Right lobe of liver (tissue), 6 donors: ENCODE measurements around the gene RFX4. TPM values are rescaled to one million over a fixed set of nuclear protein-coding genes. Genes with fewer than 3 reads are reported as not detected.

Experiments used
- ATAC-seq, 4 donors: fragments of 200-7000 bp; cut with Tn5 transposase; one replicate each; pipeline ENCODE4 v1.9.1; 2020; ENCODE audit warnings: mild to moderate bottlenecking in 4 of 4, moderate library complexity in 4 of 4
- DNase-seq, 3 donors: peaks; one replicate each; pipeline ENCODE4 v3.0.0-alpha.2; 2020
- H3K27ac ChIP-seq, 3 donors: fragments of 200-600 bp; one replicate each; pipeline ENCODE4 v1.8.0; 2022
- H3K27me3 ChIP-seq, 2 donors: fragments of 200-600 bp; one replicate each; pipeline ENCODE4 v1.8.0; 2022
- H3K36me3 ChIP-seq, 4 donors: fragments of 200-600 bp; sonication (generic) in 1 of 4; one replicate each; pipeline versions ENCODE4 v1.5.1 to v1.8.0; 2017 to 2022; ENCODE audit warnings: control low read depth in 1 of 4
- H3K4me1 ChIP-seq, 4 donors: fragments of 200-600 bp; sonication (generic) in 1 of 4; one replicate each; pipeline versions ENCODE4 v1.5.1 to v1.8.0; 2017 to 2022; ENCODE audit warnings: control low read depth in 1 of 4
- H3K4me3 ChIP-seq, 3 donors: fragments of 200-600 bp; one replicate each; pipeline ENCODE4 v1.8.0; 2022
- H3K9me3 ChIP-seq, 4 donors: fragments of 200-600 bp; sonication (generic) in 1 of 4; one replicate each; pipeline versions ENCODE4 v1.5.1 to v1.8.0; 2017 to 2022; ENCODE audit warnings: control low read depth in 1 of 4
- POLR2A ChIP-seq: fragments of 450-650 bp; IDR thresholded peaks from one replicate; pipeline ENCODE4 v1.6.1; 2017; ENCODE audit warnings: antibody characterized with exemption, mild to moderate bottlenecking
- WGBS: methylation state at CpG from one replicate; pipeline ENCODE4 v1.1.6; 2018; ENCODE audit warnings: low coverage, low lambda C conversion rate; ENCODE audit not compliant: insufficient coverage; ENCODE audit errors: missing lambda C conversion rate; 5-methylcytosine and 5-hydroxymethylcytosine counted together
- intact Hi-C, 2 donors: fragments of 100-400 bp; cut with DNase I; formaldehyde crosslinking; loops; one replicate each; pipeline versions ENCODE4 v1.11.2 to v1.14.1; 2022
- total RNA-seq, 6 experiments: library from RNA; depleted of rRNA in 2 of 6; stranded (reverse); fragments of >200 nt in 2 of 6; fragmentation: NEBNext Ultra II Directional in 3 of 6; extraction: Animal tissue kit (Norgen Biotek cat#: 25700) in 3 of 6; gene quantifications; one replicate each; pipeline versions ENCODE4 v1.1.0 to v1.2.4, GENCODE V29; 2016 to 2023
- TF ChIP-seq, protein P1 (sequence below), 4 donors: fragments of 200-600 bp in 3 of 4; fragments of 450-650 bp in 1 of 4; IDR thresholded peaks; one replicate each; pipeline versions ENCODE4 v1.5.1 to v1.8.0; 2016 to 2022; ENCODE audit warnings: antibody characterized with exemption in 4 of 4, mild to moderate bottlenecking in 2 of 4
- donor health status: DM: no; HTN: yes; CAD: no.
- donor health status: DM: no; HTN: no; CAD: no.
- donor health status: DM: no; HTN: no; CAD: no.
- donor health status: DM: no; HTN: yes; CAD: no.
- donor health status: DM: no; HTN: yes; CAD: no.

Gene RFX4
- total RNA-seq, 6 experiments from 2014 or later = not detected

DNA sequence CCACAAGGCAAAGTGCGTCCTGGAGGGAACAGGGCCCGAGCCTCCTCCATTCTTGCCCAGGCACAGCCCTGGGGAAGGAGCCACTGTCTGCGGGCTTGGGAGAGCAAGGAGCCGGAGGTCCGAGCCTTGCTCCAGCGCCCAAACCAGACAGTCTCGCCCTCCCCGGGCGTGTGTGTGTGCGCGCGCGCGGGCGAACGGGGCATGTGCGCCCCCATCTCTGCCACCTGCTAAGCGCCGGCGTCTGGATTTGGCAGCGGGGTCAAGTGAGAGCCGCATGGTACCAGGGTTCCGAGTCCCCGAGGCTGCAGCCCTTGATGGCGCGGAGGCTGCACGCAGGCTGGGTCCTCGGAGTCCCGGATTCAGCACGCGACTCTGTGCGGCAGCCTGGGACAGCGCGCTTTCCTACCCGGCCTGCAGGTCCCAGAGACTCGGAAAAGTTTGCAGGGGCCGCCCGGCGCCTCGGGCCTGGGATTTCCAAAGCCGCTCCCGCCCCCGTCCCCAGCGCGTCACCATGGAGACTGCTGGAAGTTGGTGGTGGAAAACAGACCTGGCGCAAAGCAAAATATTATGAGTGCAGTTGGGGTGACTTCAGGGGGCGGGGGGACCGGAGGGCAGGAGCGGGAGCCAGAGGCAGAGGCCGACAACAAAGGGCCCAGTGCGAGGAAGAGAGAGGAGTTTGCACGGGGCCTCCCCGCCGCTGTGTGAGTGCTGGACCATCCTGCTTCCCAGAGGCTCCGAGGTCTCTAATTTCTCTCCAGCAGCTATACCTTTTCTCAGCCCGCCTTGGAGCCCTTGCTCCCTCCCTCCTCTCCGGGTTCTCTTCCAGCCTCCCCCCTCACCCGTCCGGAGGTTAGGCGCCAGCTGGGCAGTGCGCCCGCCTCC lies 4.2 kb downstream of the RFX4 start:
- Histone ChIP-seq H3K4me1 (peaks cover 0 to 21% (median 4%) of the 10 kb centered on the region in 4 donors), H3K27me3 (peaks cover 13 to 15% of the 10 kb centered on the region in 2 donors), H3K9me3 (no peaks in the 10 kb centered on the region), H3K4me3 (no peak overlapping the region), H3K36me3 (no peaks in the 10 kb centered on the region), H3K27ac (no peak overlapping the region)
- ATAC-seq (peak in 1 of 4 donors; percentile 10), DNase-seq (no peak)
- 0% methylated on average over 1 of the region's 62 CpGs for WGBS
- TF ChIP-seq POLR2A = no peak
- TF ChIP-seq, protein P1, sequence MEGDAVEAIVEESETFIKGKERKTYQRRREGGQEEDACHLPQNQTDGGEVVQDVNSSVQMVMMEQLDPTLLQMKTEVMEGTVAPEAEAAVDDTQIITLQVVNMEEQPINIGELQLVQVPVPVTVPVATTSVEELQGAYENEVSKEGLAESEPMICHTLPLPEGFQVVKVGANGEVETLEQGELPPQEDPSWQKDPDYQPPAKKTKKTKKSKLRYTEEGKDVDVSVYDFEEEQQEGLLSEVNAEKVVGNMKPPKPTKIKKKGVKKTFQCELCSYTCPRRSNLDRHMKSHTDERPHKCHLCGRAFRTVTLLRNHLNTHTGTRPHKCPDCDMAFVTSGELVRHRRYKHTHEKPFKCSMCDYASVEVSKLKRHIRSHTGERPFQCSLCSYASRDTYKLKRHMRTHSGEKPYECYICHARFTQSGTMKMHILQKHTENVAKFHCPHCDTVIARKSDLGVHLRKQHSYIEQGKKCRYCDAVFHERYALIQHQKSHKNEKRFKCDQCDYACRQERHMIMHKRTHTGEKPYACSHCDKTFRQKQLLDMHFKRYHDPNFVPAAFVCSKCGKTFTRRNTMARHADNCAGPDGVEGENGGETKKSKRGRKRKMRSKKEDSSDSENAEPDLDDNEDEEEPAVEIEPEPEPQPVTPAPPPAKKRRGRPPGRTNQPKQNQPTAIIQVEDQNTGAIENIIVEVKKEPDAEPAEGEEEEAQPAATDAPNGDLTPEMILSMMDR (IDR thresholded peaks at IDR 0.05) = no peak
- intact Hi-C loops = no loop called here

DNA sequence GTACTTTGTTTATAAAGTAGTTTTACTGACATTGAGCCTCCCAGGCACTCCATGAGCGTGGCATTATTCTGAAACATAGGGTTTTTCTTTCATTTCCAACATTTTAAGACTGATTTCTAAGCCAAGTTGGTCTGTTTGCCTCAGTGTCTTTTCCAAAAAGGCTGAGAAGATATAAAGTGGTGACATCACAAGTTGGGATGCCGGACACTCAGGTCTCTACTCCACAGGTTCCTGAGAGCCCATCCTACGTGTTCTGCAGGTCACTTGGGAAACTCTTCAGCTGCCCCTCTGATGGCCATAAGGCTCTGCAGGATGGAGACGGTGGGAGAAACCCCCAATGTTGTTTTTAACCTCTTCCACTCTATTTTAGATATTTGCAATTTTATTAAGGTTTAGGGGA lies 6.0 kb downstream of the RFX4 start:
- no peaks in the 10 kb centered on the region for H3K9me3 ChIP-seq
- intact Hi-C loops = no loop called here
- H3K36me3 ChIP-seq = no peaks in the 10 kb centered on the region
- H3K27ac ChIP-seq = no peak overlapping the region
- H3K27me3 ChIP-seq = peaks cover 2 to 6% of the 10 kb centered on the region in 2 donors
- peaks cover 0 to 8% (median under 1%) of the 10 kb centered on the region in 4 donors for H3K4me1 ChIP-seq
- WGBS = 11% methylated on average over 4 of the region's 4 CpGs
- H3K4me3 ChIP-seq = no peak overlapping the region
- DNase-seq (no peak), ATAC-seq (no peak)
- TF ChIP-seq, protein P1 (IDR thresholded peaks at IDR 0.05) = no peak
- no peak for TF ChIP-seq POLR2A

GRCh38 chr12:106590601-106591000 lies 7.8 kb downstream of the RFX4 start:
- DNase-seq (no peak), ATAC-seq (no peak)
- Histone ChIP-seq H3K27me3 (peaks cover 0 to 6% of the 10 kb centered on the region in 2 donors), H3K4me1 (peaks cover 0 to 5% (median 0%) of the 10 kb centered on the region in 4 donors), H3K36me3 (no peaks in the 10 kb centered on the region), H3K27ac (no peak overlapping the region), H3K4me3 (no peak overlapping the region), H3K9me3 (no peaks in the 10 kb centered on the region)
- intact Hi-C loops = no loop called here
- TF ChIP-seq POLR2A = no peak
- TF ChIP-seq, protein P1 (IDR thresholded peaks at IDR 0.05) = no peak
- 38% methylated on average over 2 of the region's 2 CpGs for WGBS

DNA sequence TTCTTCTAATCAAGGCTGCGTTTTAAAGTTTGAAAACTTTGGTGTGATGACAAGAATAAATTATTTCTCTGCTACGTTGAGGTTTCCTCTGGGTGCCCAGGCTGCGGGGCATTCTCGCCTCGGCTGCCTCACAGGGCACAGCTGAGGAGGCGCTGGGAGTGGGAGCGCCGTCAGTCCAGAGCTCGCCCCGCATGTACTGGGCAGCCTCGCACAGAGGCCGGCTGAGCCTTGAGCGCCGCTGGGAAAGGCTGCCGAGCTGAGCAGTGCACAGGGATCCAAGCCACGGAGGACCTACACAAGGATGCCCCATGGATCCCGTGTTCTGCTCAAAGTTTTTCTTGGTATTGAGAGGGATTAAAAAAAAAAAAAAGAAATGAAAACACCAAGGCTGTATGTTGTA lies 11.6 kb downstream of the RFX4 start:
- intact Hi-C loops = no loop called here
- 21% methylated on average over 6 of the region's 17 CpGs for WGBS
- Histone ChIP-seq H3K36me3 (no peaks in the 10 kb centered on the region), H3K27me3 (no peaks in the 10 kb centered on the region), H3K4me3 (no peak overlapping the region), H3K27ac (no peak overlapping the region), H3K4me1 (no peaks in the 10 kb centered on the region), H3K9me3 (no peaks in the 10 kb centered on the region)
- DNase-seq (no peak), ATAC-seq (no peak)
- TF ChIP-seq, protein P1 (IDR thresholded peaks at IDR 0.05) = no peak
- TF ChIP-seq POLR2A = no peak
